ENCODE data around the gene ST6GAL1. TPM values are rescaled to one million over a fixed set of nuclear protein-coding genes. Genes with fewer than 3 reads are reported as not detected.
"Not testable (repeated sequence)": the region's sequence is repeated elsewhere in the genome, so short reads cannot be mapped to it uniquely, and the experiment has no call there.

Gene ST6GAL1
- total and polyA plus RNA-seq, 2 experiments from 2014 or later, result 17.6 to 65.1 TPM

- TF ChIP-seq CTCF (conservative IDR thresholded peaks at IDR 0.05; ENCODE audit: low read depth in 2 of 2) (no peak), EZH2phosphoT487 (IDR thresholded peaks at IDR 0.05; ENCODE audit: unreplicated experiment) (no peak), POLR2AphosphoS5 (IDR thresholded peaks at IDR 0.05; ENCODE audit: low read depth) (no peak), ETS1 (IDR thresholded peaks at IDR 0.05) (no peak), ZNF114 (CRISPR knock-in tag; IDR thresholded peaks at IDR 0.05) (no peak), ZNF331 (CRISPR knock-in tag; IDR thresholded peaks at IDR 0.05; ENCODE audit: low read depth) (no peak), REST (IDR thresholded peaks at IDR 0.05; ENCODE audit: unreplicated experiment) (no peak), JUNB (IDR thresholded peaks at IDR 0.05; ENCODE audit: unreplicated experiment) (no peak), NANOG (IDR thresholded peaks at IDR 0.05; ENCODE audit: borderline replicate concordance) (no peak), STAT1 (IDR thresholded peaks at IDR 0.05; ENCODE audit: unreplicated experiment) (no peak)
Measured at GRCh38 chr3:187022403-187023029, 92.2 kb downstream of the ST6GAL1 start (continued).

- not testable (repeated sequence) for DNase-seq (ENCODE audit: low spot score); H3K27ac ChIP-seq (ENCODE audit: low read depth); H4K20me1 ChIP-seq (replicated peaks; ENCODE audit: insufficient read depth); ATAC-seq; H3K27me3 ChIP-seq (ENCODE audit: insufficient read depth); H3F3A ChIP-seq (replicated peaks; ENCODE audit: low read depth); H2AFZ ChIP-seq; H3K36me3 ChIP-seq (ENCODE audit: insufficient read depth); H3K27ac Mint-ChIP-seq; H3K4me1 ChIP-seq (ENCODE audit: insufficient read depth); H3K4me3 ChIP-seq; H3K27me3 Mint-ChIP-seq (ENCODE audit: insufficient read depth, low read depth, poor library complexity); H3K9me2 ChIP-seq (ENCODE audit: insufficient read depth); H3K9me3 Mint-ChIP-seq; H3K4me3 Mint-ChIP-seq; H3K4me2 ChIP-seq
- H3K4me1 Mint-ChIP-seq, result peaks cover 31% of the 10 kb centered on the region
- peaks cover 11% of the 10 kb centered on the region for H3K79me2 ChIP-seq (replicated peaks; ENCODE audit: insufficient read depth)
- peaks cover 18% of the 10 kb centered on the region; the same call in 2 of the 3 replicates for H3K36me3 Mint-ChIP-seq (ENCODE audit: low read depth)
Measured at GRCh38 chr3:187023340-187023739, 93.0 kb downstream of the ST6GAL1 start.
